Activated B cell treated with CpG ODN at 0.5 μM for 24 hours (primary cell): ENCODE data around the gene FANCL. TPM values are rescaled to one million over a fixed set of nuclear protein-coding genes. Genes with fewer than 3 reads are reported as not detected.
"Not testable (repeated sequence)": the region's sequence is repeated elsewhere in the genome, so short reads cannot be mapped to it uniquely, and the experiment has no call there.

ENCODE experiments used
- ATAC-seq: fragments of 200-7000 bp; cut with Tn5 transposase; one replicate; pipeline ENCODE4 v1.10.0; 2021; ENCODE audit warnings: low read depth, mild to moderate bottlenecking, moderate library complexity
- CTCF ChIA-PET: fragments of 350-600 bp; sonication (Branson Sonifier 250); formaldehyde crosslinking; loops from one replicate; lab custom pipeline; 2021; ENCODE audit warnings: antibody characterized with exemption; lab: Charles Lee
- POLR2A ChIA-PET: fragments of 350-600 bp; sonication (Branson Sonifier 250); formaldehyde crosslinking; loops from one replicate; lab custom pipeline; 2021; ENCODE audit warnings: antibody characterized with exemption; lab: Charles Lee
- DNase-seq: peaks from one replicate; pipeline ENCODE4 v3.0.0; 2022
- H3K27ac Mint-ChIP-seq: one replicate; pipeline ENCODE4 v1.8.0; 2020; ENCODE audit warnings: mixed read lengths
- H3K27me3 Mint-ChIP-seq: one replicate; pipeline ENCODE4 v1.8.0; 2021; ENCODE audit warnings: mixed read lengths
- H3K36me3 Mint-ChIP-seq: one replicate; pipeline ENCODE4 v1.8.0; 2021; ENCODE audit warnings: low read depth, mixed read lengths
- H3K4me1 Mint-ChIP-seq: one replicate; pipeline ENCODE4 v1.8.0; 2021; ENCODE audit warnings: mixed read lengths
- H3K4me3 Mint-ChIP-seq: one replicate; pipeline ENCODE4 v1.8.0; 2020; ENCODE audit warnings: mild to moderate bottlenecking, mixed read lengths
- H3K9me3 Mint-ChIP-seq: one replicate; pipeline ENCODE4 v1.8.0; 2020; ENCODE audit warnings: mixed read lengths
- CTCF ChIP-seq: fragments of 200-600 bp; IDR thresholded peaks from one replicate; pipeline ENCODE4 v1.8.0; 2022; ENCODE audit warnings: antibody characterized with exemption, mild to moderate bottlenecking
- intact Hi-C: fragments of 100-400 bp; cut with micrococcal nuclease; formaldehyde crosslinking; loops from one replicate; pipeline ENCODE4 v1.15.1; 2024
- total RNA-seq: library from RNA; stranded (reverse); gene quantifications from 2 replicates; pipeline ENCODE4 v1.2.3, GENCODE V29; 2022

FANCL gene
- total RNA-seq, 1 donor from 2014 or later: 18.4 TPM

- Mint-ChIP-seq H3K36me3 (no peaks in the 10 kb centered on the region), H3K4me1 (no peaks in the 10 kb centered on the region), H3K4me3 (no peak overlapping the region), H3K27me3 (no peaks in the 10 kb centered on the region), H3K9me3 (no peaks in the 10 kb centered on the region), H3K27ac (no peak overlapping the region)
- no peak for TF ChIP-seq CTCF
- intact Hi-C loops: no loop called here
- ChIA-PET CTCF (no interaction called here), POLR2A (no interaction called here)
- DNase-seq (no peak), ATAC-seq (no peak)
Observed at GRCh38 chr2:58268685-58269084, 27.6 kb upstream of the FANCL start.

GRCh38 chr2:58266211-58266610, 25.1 kb upstream of the FANCL start:
- ATAC-seq (no peak), DNase-seq (no peak)
- intact Hi-C loops: no loop called here
- Mint-ChIP-seq H3K36me3 (no peaks in the 10 kb centered on the region), H3K27me3 (no peaks in the 10 kb centered on the region), H3K4me3 (no peak overlapping the region), H3K4me1 (no peaks in the 10 kb centered on the region), H3K9me3 (no peaks in the 10 kb centered on the region), H3K27ac (no peak overlapping the region)
- CTCF ChIA-PET: no interaction called here
- POLR2A ChIA-PET: no interaction called here
- no peak for TF ChIP-seq CTCF

GRCh38 chr2:58261209-58261608, 20.1 kb upstream of the FANCL start:
- Mint-ChIP-seq H3K4me3 (no peak overlapping the region), H3K27me3 (peaks cover 2% of the 10 kb centered on the region), H3K27ac (no peak overlapping the region), H3K9me3 (peaks cover 4% of the 10 kb centered on the region), H3K4me1 (peaks cover 2% of the 10 kb centered on the region), H3K36me3 (no peaks in the 10 kb centered on the region)
- POLR2A ChIA-PET: no interaction called here
- intact Hi-C loops: no loop called here
- DNase-seq: no peak
- no peak for ATAC-seq
- TF ChIP-seq CTCF: no peak
- CTCF ChIA-PET: no interaction called here

GRCh38 chr2:58258456-58258855, 17.3 kb upstream of the FANCL start:
- H3K4me3 Mint-ChIP-seq, H3K27ac Mint-ChIP-seq, CTCF ChIA-PET, H3K4me1 Mint-ChIP-seq, intact Hi-C loops, H3K9me3 Mint-ChIP-seq, H3K36me3 Mint-ChIP-seq, DNase-seq, POLR2A ChIA-PET, H3K27me3 Mint-ChIP-seq: not testable (repeated sequence)
- ATAC-seq: peak; percentile 31

- H3K27ac Mint-ChIP-seq, H3K4me1 Mint-ChIP-seq, H3K27me3 Mint-ChIP-seq, H3K36me3 Mint-ChIP-seq, ATAC-seq, intact Hi-C loops, POLR2A ChIA-PET, H3K9me3 Mint-ChIP-seq, DNase-seq, CTCF ChIA-PET, H3K4me3 Mint-ChIP-seq: not testable (repeated sequence)
Observed at GRCh38 chr2:58251331-58252201, 10.4 kb upstream of the FANCL start.

GRCh38 chr2:58241546-58241864, 380 bp upstream of the FANCL start:
- Mint-ChIP-seq H3K4me1 (peaks cover 36% of the 10 kb centered on the region), H3K27me3 (no peaks in the 10 kb centered on the region), H3K27ac (peak overlapping the region; percentile 86), H3K4me3 (peak overlapping the region; percentile 92), H3K36me3 (peaks cover 5% of the 10 kb centered on the region), H3K9me3 (no peaks in the 10 kb centered on the region)
- DNase-seq (no peak), ATAC-seq (no peak)
- intact Hi-C loops: loop anchor here (1.0 to 5.0 kb wide), 3 partner anchors 195 to 349 kb away; partner anchors contain the start of gene VRK2
- POLR2A ChIA-PET: interaction anchor here (1.0 to 1.2 kb wide), 2 partner anchors 198 to 333 kb away, joined by 3 to 4 read pairs; no protein-coding TSS in a partner anchor
- TF ChIP-seq CTCF: no peak
- CTCF ChIA-PET: interaction anchor here (0.7 kb wide), 1 partner anchor 333 kb away, joined by 3 read pairs; no protein-coding TSS in a partner anchor
